HG02763 (cell line): ENCODE results near the gene TRPM2.

Experiments used
- ATAC-seq: cut with Tn5 transposase; IDR thresholded peaks from one replicate; pipeline ENCODE4 v1.9.1; 2021; ENCODE audit warnings: mild to moderate bottlenecking, moderate library complexity; ENCODE audit not compliant: unreplicated experiment

The TRPM2 gene

DNA sequence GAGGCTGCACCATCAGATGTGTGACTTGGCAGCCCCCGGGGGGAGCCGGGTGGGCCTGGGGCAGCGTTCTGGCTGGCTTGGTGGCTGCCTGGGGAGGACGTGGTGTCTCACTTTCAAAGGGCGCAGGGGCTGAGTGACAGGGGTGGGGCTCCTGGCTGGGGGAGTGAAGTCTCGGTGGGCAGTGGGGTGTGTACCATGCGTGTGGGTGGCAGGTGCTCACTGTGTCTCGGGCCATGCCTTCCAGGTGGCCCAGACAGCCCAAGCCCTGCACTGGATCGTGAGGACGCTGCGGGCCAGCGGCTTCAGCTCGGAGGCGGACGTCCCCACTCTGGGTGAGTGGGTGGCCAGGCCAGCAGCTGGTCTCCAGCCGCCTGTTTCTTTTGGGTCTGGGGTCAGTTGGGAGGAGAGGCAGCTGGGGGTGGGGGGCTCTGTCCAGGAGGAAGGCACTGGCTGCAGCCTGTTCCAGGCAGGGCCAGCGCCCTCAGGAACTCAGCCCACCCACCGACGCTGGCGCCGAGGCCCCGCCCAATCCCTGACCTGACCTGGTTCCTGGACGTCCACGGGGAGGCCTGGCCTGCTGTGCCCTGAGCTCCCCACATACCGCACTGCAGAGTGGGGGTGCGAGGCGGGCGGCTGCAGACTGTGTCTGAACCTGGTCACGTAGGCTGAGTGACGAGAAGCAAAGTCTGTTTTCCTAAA lies 71.3 kb downstream of the TRPM2 start:
- no peak for ATAC-seq

DNA sequence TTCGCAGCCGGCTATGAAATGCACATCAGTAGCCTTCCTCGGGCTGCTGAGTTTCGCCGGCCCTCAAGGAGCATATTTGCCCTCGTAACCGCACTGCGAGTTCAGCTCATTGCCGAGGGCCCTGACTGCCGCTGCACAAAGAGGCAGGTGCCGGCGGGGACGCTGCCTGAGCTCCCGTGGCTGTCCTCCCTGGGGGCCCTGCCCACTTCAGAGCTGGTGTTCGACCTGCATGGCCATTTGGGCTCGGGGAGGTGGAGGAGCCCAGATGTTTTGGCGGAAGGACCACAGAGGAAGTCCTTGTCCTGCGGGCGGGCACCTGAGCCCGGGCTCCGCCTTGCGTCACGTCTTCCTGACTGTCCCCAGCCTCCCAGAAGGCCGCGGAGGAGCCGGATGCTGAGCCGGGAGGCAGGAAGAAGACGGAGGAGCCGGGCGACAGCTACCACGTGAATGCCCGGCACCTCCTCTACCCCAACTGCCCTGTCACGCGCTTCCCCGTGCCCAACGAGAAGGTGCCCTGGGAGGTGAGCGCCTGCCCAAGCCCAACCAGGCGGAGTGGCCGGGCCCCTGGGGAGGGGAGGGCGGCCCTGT lies 72.0 kb downstream of the TRPM2 start:
- ATAC-seq = no peak

DNA sequence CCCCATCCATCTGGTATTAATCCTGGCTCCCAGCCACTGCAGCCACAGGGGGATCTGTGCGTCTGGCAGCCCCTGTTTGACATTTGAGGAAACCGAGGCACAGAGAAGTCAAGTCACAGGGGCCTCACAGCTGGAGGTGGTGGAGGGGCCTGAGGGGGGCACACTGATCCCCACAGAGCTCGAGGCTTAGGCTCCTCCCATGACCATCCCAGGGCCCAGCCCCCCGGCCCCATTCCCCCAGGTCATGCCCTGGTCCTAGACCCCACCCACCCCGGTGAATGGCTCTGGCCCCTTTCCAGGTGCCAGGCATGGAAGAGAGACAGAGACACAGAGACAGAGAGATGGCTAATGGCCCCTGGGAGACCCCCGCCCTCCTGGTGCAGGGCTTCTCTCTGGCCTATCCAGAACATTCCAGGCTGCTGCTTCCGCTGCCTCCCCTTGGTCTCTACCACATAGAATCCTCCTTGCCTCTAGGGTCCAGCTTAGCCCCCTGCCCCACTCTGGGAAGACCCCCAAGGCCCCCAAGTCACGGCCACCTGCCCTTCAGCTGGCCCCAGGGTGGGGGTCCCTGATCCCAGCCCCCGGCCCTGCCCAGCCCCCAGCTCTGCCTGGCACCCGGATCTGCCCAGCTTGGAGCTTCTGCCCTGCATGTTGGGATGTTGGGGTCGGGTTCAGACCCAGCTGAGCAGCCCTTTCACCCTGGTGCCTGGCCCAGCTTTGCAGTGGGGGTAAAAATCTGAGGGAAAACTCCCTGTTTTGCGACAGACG lies 72.7 kb downstream of the TRPM2 start:
- ATAC-seq = no peak

DNA sequence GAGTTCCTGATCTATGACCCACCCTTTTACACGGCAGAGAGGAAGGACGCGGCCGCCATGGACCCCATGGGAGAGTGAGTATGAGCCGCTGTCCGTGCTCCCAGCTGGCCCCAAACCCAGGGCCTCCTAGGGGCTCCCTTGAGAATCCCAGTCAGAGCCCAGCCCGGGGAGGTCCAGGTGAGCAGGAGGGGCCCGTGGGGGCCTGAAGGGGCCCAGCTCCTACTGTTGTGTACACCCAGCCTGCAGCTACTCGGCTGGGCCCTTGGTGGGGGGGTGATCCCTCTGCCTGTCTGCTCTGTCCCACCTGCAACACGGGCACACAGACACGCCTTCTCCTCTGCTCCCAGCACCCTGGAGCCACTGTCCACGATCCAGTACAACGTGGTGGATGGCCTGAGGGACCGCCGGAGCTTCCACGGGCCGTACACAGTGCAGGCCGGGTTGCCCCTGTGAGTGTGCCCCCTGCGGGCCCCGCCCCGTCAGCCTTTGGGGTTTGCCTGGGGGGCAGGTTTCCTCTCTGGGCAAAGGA lies 73.3 kb downstream of the TRPM2 start:
- no peak for ATAC-seq

DNA sequence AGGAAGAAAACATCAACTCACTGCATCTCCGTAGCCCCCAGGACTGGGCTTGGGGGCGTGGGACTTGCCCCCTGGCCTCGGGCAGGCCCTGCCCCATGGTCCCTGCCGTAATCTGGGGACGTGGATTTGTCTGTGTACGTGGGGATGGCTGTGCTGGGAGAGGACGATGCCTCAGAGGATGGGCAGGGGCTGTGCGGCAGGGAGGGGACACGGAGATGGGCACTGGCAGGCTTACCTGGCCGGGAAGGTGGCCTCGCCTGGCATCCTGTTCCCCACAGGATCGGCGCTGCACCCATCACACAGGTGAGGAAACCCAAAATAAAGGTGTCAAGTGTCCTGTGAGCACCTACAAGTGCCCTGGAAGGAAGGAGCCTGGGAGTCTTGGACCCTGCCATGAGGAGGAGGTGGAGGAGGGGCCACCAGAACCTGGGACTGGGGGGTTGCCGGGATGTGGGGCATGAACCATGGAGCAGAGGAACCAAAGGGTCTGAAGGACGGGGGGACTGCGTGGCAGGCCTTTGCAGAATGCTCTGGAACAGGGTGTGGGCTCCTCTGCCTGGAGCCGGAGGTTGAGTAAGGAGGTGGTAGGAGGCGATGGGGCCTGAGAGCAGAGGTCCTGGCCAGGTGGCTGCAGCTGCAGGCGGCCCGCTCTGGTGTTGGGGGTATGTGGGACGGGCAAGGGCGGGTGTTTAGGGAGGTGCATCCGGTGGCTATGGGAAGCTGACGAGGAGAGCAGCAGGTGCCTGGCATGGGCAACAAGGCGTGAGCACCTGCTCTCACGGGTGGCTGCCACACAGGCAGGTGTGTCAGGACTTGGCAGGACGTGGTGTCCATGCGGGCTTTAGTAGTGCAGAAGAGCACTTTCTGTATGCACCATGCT lies 74.1 kb downstream of the TRPM2 start:
- ATAC-seq = no peak

DNA sequence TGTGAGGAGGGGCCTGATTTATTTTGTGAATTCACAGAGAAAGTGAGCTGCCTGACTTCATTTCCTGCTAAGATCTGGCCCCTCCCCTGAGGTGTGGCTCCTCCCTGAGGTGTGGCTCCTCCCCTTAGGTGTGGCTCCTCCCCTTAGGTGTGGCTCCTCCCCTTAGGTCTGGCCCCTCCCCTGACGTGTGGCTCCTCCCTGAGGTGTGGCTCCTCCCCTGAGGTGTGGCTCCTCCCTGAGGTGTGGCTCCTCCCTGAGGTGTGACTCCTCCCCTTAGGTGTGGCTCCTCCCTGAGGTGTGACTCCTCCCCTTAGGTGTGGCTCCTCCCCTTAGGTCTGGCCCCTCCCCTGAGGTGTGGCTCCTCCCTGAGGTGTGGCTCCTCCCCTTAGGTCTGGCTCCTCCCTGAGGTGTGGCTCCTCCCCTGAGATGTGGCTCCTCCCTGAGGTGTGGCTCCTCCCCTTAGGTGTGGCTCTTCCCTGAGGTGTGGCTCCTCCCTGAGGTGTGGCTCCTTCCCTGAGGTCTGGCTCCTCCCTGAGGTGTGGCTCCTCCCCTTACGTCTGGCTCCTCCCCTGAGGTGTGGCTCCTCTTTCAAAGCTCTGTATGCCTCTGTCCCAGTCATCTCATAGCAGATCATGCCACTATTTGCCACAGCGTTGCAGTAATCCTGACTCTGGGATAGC lies 75.0 kb downstream of the TRPM2 start:
- no peak for ATAC-seq

DNA sequence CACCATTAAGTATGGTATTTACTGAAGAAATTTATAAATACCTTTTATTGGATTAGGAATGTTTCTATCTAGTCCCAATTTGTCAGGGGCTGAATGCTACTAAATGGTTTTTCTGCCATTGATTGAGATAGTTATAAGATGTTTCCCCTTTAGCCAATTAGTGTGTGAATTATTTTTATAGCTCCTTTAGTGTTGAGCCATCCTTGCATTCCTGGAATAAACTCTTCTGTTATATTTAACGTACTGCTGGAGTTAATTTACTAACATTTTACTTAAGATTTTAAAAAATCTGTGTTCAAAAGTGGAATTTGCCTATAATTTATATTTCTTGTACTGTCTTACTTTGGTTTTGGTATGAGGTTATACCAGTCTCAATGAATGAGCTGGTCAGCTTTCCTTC lies 76.5 kb downstream of the TRPM2 start:
- no peak for ATAC-seq

DNA sequence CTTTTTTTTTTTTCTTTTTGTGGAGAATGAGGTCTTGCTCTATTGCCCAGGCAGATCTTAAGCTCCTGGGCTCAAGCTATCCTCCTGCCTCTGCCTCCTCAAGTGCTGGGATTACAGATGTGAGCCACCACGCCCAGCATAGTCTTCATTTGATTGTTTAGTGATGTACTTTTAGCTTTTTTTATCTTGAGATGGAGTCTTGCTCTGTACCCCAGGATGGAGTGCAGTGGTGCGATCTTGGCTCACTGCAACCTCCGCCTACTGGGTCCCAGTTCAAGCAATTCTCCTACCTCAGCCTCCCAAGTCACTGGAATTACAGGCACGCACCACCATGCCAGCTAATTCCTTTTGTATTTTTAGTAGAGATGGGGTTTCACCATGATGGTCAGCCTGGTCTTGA lies 77.9 kb downstream of the TRPM2 start:
- no peak for ATAC-seq

DNA sequence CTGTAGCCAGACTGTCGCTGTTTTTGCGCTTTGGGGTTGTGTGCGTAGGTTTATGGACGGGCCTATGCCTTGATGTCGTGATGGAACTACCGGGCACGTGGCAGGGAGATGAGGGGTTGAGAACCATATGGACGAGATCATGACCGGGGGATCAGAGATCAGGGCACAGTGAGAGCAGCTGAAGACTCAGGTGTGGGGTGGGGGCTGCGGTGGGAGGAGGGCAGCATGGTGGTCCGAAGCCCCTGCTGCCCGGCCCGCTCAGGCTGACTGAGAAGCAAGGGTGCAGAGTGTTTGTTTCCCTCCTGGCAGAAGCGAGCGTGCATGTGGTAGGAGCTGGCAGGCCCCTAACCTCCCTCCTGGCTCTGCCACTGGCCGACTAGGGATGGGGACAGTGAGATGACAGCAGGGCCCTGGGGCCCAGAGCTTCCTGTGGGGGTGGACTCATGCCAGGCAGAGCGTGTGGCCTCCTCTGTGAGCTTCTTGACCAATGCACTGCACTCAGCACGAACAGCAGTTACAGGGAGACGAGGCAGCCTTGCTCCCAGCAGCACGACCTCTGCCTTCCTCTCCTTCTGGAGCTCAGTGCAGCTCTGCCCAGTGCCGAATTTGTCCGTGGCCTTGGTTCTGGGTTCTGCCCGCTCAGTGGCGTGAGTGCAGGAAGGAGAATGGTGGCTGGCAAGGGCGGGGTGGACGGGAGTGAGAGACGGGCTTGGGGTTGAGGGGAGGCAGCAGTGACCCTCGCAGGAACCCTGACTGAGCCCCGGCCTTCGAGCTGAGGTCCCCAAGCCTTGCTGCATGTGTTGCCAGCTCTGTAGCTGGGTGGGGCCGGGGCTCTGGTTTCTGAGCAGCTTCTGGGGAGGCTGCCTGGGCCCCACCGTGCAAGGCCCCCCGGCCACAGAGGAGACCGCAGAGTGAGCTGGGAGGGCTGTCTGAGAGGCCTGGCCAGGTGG lies 79.7 kb downstream of the TRPM2 start:
- ATAC-seq = no peak

DNA sequence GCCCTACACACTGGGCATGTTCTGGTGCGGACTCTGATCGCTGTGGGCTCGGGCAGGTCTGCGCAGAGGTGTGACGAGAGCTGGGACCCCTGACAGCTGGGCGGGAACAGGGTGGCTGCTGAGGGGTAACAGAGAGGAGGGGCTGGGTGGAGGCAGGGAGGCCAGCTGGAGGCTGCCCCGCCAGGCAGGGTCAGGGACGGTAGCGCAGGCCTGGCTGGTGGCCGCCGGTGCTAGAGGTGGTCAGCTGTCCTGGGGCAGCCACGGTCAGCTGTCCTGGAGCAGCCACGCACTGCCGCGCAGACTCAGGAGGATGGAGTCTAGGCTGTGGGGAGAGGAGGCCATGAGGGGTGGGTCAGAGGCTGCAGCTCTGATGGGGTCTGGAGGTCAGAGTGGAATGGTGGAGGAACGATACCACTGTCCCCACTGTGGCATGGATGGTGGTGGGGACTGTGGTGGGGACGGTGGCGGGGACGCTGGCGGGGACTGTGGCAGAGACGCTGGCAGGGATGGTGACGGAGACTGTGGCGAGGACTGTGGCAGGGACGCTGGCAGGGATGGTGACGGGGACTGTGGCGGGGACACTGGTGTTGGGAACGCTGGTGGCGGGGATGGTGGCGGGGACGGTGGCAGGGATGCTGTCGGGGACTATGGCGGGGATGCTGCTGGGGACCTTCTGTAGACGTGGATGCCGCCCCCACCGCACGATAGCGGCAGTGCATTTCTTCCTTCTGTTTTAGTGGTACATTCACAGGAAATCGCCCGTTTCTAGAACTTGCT lies 80.6 kb downstream of the TRPM2 start:
- no peak for ATAC-seq

DNA sequence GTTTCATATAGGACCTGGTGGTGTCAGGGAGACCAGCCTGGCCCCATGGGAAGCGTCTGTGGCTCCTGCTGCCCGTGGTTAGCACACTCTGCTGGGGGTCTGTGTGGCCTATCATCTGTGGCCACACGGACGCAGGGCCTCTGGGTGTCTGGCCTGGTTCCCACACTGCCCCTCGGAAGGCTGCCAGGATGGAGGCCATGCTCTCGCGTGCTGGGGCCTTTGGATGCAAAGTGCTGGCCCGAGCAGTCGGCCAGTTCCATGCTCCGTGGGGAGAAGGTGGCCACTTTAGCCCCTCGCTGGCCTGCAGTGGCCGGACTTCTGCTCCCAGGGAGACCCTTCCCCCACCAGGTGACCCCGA lies 81.1 kb downstream of the TRPM2 start:
- ATAC-seq = no peak

DNA sequence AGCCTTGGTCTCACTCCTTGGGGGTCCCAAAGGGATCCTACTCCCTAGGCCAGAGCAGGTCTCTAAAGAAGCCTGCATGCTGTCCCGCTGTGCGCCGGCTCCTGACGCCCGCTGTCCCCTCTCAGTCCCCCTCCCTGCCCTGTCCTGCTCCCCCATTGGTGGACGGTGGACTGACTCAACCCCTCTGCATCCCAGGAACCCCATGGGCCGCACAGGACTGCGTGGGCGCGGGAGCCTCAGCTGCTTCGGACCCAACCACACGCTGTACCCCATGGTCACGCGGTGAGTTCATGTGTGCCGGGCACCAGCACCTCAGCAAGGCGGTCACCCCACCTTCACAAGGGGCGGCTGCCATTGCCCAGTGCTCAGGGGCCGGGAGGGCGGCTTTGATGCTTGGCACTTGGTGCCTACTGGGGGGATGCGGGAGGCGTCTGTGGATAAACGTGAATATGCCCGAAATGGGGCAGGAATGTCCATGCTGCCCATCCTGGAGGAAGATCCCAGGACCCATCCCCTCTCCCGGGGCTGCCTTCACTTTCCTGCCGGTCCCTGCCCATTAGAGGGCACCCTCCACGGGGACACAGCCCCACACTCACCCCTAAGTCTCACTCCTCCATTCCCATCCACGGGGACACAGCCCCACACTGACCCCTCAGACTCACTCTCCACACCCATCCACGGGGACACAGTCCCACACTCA lies 81.7 kb downstream of the TRPM2 start:
- no peak for ATAC-seq

DNA sequence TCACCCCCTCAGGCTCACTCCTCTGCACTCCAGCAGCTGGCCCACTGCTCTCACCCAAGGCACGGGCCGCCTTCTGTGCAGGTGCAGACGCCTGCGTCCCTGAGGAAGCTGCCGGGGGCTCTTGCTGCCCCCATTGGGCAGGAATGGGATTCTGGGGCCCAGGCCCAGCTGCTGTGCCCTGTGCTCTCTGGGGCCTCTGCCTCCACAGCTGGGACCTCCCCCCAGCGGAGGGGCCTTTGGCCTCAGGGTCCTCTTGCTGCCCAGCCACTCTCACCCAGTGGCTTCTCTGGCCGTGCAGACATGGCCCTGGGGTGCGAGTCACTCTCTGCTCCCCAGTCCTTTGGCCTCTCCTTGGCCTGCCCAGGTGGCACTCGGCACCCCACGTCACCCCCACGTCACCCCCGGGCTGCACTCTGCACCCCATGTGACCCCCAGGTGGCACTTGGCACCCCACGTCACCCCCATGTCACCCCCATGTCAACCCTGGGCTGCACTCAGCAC lies 82.7 kb downstream of the TRPM2 start:
- no peak for ATAC-seq

DNA sequence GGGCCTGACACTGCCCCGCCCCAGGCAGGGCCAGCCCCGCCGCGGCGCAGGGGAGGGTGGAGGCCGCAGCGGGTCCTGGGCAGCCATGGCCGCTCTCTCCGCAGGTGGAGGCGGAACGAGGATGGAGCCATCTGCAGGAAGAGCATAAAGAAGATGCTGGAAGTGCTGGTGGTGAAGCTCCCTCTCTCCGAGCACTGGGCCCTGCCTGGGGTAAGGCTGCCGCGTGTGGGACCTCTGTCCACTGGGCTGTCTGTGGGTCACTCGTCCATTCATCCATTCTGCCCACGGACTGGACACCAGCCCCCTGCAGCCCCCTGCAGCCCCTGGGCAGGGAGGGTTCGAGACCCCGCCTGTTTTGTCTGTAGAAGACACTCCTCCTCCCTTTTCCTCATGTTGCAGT lies 83.5 kb downstream of the TRPM2 start:
- no peak for ATAC-seq

DNA sequence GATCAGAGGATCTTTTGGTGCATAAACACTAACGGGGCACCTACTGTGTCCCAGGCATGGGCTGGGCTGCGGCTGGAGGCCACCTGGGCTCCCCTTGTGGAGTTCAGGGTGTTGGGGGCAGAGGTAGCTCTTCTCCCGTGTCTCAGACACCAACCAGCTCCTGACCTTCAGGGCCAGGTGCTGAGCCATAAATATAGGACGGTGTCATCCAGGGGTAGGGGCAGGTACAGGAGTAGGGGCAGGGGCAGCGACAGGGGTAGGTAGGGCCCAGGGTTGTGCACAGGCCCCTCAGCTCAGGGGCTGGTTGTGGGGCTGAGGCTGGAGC lies 83.9 kb downstream of the TRPM2 start:
- ATAC-seq = no peak

DNA sequence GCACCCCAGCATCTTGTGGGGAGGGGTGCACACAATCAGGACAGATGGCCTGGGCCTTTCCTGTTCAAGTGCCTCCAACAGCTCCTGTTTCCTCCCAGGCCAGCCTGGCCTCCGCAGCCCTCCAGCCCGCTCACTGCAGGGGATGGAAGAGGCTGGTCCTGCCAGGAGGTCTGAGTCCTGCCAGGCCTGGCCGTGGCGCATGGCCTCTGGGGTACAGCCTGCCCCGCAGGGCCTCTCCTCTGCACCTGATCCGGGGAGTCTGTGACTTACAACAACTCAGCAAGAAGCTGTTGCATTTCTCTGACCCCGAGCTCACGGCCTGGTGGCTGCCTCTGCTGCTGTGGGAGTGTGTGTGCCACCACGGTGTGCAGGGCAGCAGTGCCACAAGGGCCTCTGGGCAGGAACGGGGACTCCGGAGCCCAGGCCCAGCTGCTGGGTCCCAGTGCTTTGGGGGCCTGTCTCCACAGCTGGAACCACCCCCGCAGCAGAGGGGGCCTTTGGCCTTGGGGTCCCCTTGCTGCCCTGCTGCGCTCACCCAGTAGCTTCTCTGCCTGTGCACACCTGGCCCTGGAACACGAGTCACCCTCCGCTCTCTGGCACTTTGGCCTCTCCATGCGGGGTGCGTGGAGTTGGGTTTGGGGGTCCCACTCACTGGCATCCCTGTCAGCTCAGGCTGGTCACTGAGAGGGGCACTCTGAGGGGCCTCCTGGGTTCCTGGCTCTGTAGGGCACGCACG lies 84.4 kb downstream of the TRPM2 start:
- ATAC-seq = no peak

DNA sequence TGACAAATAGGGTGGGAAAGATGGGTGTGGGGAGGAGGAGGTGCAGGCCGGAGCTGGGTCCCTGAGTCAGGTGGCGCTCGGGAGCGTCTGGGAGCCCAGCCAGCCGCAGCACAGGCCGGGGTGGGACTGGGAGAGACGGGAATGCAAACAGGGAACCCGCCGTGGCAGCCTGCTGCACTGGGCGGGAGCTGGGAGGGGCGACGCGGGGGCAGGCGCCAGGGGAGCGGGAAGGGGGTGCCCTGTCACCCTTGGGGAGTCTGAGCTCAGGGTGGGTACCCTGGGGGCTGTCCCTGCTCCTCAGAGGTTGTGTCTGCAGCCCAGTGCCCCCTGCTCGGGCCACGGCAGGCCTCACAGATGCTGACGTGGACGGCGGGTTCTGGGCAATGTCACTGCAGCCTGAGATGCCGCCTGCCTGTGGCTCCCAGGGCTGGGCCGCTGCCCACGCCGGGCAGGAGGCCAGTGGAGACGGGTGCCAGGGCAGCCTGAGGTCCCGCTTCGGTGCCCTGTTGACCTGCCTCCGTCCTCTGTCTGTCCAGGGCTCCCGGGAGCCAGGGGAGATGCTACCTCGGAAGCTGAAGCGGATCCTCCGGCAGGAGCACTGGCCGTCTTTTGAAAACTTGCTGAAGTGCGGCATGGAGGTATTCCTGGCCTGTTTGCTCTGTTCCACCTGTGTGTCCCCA lies 85.2 kb downstream of the TRPM2 start:
- ATAC-seq = no peak
